ENCODE data around the gene ZNF639.

ZNF639 gene

DNA sequence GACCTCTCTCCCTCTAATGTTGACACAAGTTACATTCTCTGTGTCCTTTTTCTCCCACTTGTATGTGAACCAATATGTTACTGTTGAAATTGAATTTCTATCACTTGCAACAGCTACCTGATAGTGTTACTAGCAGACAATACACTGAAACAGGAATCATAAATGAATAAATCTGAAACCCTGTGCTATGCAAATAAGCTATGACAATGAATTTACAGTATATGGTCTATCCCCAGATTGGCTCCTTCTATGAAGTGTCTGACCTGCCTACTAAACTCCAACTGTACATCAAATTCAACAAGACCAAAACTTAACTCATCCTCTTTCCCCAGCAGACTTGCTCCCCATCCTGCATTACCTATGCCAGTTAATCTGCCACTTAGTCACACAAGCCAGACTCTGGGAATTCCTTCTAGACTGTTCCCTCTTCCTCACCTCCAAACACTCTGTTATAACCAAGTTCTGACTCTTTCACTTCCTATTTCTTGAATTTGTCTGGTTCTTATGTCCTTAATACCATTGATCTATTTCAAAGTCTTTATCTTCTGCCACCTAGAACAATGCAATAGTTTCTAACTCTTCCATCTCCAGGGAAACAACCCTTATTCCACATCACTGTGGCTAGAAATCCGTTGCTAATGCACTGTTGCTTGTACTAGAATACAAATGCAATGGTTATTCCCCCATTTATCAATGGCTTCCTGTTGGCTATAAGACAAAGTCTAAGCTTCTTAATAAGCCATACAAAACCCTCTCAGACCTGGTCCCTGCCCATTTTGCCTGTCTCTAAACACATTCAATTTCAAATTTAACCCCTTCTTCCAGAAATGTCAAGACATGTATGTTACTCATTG is 13.4 kb upstream of the ZNF639 start:
- FAIRE-seq = no peak
- no peak for DNase-seq (ENCODE audit: low spot score)

DNA sequence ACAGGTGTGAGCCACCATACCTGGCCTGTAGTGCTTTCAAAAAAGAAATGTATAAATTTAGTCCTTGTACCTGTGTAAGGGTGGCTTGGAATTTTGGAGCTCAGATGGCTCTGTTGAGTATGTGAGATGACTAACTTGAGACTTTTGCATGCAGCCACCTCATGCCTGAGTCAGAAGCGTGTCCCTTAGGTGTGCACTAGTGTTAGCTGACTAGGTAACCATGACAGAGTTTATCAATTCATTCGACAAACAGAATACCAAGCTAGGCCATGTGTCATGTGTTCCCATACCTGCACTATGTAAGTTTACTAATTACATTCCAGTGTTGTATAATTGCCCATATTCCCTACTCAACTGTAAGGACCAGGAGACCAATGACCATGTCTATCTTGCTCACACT is 4.0 kb upstream of the ZNF639 start:
- DNase-seq (ENCODE audit: low spot score) (no peak), FAIRE-seq (no peak)

DNA sequence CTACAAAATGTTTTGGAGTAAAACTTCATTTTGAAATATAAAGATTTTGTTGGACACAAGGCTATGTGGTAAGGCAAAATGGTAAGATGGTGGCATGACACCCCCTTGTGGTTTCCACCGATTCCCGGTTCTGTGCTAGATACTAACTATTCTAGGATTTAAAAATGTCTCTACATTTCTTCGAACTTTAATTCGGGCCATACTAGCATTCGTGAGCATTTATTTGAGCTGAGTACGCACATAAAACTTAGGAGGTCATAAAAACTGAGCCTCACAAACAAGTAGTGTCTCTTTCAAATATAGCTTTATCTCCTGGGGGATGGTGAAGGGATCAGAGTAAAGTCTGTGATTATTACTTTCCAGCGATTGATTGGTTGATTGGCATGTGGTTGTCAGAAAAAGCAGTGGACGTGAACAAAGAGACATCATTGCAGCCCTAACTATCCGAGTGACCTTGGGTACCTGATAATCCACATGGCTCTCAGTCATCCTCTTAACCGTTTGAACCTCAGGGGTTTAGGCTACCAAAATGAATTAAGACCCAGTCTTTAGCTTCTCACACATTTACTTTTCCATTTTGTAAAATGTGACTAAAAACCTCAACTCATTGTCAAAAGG is 1.1 kb upstream of the ZNF639 start:
- DNase-seq (ENCODE audit: low spot score) = peak; percentile 40
- FAIRE-seq = no peak

DNA sequence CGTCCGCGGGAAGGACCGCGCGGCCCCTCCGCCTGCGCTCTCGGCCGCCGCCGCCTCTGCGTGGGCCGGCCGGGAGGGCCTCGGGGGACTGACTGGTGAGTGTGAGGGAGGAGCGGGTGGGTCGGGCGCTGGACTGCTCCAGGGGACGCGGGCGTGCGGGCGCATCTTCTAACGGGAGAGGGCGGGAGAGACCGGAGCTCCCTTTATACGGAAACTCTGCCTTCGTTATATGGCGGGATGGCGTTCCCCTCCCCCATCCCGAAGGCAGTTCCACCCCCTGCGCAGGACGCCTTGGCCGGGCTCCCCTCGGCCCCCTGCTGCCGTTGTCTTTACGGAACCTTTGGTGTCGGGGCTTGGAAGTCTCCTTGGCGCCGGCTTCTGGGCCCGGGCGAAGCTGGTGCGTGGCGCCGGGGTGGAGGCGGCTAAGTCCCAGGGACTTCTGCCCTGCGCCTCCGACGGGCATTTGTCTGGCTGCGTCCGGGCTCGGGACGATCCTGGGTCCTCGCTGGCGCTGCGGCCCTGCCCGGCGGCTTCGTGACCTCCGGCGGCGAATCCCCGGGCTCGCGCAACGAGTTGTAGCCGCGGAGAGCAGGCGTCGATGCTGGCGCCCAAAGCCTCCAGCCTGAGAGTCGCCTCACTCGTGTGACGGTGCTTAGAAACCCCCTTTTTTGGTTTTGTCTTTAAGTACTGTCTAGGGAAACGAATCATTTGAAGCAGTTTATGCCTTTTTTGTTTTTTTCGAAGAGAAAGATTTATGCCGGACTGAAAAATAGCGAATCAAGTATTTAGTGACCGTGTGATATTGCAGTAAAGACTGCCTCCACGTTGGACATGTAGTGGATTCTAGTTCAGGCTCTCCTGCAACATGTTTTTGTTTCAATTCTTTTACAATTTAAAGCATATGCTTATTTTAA is 623 bp downstream of the ZNF639 start:
- FAIRE-seq (no peak), DNase-seq (ENCODE audit: low spot score) (peak; percentile 70)

DNA sequence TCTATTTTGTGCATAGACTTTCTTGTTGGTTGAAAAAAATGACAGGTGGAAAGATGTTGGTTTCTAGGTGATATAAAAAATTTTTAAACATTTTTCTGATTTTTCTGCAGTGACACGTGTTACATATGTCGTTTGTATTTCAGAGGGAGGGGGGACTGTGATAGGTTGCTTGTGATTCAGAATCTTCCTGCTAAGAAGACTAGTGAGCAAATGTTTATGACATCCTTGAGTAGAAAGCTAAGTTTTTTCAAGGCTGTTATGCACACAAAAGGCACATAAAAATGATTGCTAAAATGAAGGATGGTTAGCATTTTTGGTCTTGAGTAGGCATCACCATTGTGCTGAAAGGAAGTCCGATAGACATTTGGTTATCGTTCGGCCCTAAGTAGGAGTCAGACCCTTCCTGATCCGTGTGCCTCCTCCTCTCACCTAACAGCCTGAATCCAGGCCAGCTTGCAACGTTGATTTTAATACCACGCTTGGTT is 1.5 kb downstream of the ZNF639 start:
- DNase-seq (ENCODE audit: low spot score) = no peak
- no peak for FAIRE-seq

DNA sequence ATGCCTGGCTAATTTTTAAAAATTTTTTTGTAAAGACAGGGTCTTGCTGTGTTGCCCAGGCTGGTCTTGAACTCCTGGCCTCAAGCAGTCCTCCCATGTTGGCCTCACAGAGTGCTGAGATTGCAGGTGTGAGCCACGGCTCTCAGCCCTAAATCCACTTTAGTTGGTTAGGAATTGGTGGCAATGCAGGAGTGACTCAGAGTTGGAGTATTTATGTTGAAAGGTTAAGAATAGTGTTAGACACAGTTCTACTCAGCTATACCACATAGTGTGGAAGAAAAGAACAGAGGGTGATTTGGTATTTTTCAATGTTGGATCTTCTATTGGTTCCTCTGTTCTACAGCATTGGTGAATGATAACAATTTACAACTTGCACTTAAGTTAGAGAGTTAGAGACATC is 7.6 kb downstream of the ZNF639 start:
- FAIRE-seq (no peak), DNase-seq (ENCODE audit: low spot score) (no peak)

DNA sequence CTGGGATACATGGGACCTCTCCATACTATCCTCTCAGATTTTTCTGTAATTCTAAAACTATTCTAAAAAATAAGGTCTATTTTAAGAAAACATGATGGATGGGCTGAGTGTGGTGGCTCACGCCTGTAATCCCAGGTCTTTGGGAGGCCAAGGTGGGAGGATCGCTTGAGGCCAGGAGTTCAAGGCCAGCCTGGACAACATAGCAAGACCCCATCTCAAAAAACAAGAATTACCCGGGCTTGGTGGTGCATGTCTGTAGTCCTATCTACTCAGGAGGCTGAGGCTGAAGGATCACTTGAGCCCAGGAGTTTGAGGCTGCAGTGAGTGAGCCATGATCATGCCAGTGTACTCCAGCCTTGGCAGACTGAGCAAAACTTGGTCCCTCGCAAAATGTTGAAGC is 9.4 kb downstream of the ZNF639 start:
- DNase-seq (ENCODE audit: low spot score) = no peak
- FAIRE-seq = no peak

DNA sequence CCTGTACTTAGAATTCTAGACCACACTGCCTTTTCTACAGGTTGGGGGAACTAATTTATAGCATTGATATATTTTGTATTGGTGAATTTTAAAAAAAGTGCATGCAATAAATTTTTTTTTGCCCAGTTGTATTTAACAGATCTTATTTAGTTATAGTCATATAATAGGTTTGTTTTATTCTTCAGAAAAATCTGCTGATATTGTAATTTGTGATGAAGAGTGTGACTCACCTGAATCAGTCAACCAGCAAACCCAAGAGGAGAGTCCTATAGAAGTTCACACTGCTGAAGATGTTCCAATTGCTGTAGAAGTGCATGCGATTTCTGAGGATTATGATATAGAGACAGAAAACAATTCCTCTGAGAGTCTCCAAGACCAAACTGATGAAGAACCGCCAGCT is 10.3 kb downstream of the ZNF639 start:
- FAIRE-seq (no peak), DNase-seq (ENCODE audit: low spot score) (no peak)

DNA sequence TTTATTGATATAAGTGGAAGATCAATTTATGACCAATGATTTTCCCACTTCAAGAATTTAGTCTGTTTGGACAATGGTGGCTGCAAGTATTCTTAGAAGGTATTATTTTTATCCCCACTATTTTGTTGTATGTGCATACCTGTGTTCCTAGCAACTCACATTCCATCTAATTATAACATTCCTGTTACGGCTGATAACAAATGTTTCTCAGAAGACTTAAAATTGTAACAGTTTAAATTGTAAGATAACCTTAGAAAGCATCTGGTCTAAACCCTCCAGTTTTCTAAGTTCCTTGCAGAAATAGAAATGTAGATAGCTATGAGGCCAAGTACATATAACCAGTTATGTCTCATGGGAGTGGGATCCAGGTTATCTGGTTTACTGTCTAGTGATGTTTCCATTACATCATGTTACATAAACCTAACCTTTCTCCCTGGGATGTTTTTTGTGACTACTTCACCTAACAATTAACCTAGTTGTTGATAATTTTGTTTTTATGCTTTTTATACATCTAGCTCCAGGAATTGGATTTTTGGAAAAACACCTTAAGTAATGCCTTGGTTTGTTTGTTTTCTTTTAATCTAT is 13.6 kb downstream of the ZNF639 start:
- DNase-seq (ENCODE audit: low spot score) (no peak), FAIRE-seq (no peak)

DNA sequence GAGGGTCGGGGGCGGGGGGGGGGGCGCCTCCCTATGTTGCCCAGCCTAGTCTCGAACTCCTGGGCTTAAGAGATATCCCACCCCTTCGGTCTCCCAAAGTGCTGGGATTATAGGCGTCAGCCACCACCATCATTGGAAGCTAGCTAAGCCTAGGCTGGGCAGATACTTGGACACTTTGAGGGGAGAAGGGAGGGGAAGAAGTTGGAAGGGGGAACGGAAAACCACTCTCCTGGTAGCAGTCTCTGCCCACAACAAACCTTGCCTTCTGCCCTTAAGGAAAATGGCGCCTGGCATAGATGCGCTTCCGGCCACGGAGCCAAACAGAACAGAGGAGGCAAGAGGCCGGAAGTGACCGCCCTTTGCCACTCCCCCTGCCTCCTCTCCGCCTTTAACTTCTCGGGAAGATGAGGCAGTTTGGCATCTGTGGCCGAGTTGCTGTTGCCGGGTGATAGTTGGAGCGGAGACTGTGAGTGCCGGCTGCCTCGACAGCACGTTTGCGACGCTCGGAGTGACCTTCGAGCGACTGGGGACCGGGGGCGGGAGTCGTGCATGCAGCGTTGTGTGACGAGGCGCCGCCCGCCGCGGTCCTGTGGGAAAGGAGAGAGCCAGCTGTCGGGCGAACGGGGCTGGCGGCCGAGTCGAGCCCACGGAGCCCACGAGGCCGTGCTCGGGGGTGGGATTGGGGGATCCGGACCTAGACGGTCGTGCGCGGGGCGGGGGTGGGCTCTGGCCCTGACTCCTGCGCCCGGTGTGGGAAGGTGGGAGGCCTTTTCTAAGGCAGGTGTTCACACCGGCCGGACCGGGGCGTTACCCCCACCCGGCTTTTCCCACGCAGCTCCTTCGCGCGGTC is 24.7 kb downstream of the ZNF639 start, which contains the start of gene MFN1:
TSS of gene MFN1 (plus strand) at position 365 of the 850 bp plus-strand sequence. CDS start 1,143 bp downstream, outside the sequence.
- FAIRE-seq (peak; percentile 58), DNase-seq (ENCODE audit: low spot score) (peak; percentile 92)

DNA sequence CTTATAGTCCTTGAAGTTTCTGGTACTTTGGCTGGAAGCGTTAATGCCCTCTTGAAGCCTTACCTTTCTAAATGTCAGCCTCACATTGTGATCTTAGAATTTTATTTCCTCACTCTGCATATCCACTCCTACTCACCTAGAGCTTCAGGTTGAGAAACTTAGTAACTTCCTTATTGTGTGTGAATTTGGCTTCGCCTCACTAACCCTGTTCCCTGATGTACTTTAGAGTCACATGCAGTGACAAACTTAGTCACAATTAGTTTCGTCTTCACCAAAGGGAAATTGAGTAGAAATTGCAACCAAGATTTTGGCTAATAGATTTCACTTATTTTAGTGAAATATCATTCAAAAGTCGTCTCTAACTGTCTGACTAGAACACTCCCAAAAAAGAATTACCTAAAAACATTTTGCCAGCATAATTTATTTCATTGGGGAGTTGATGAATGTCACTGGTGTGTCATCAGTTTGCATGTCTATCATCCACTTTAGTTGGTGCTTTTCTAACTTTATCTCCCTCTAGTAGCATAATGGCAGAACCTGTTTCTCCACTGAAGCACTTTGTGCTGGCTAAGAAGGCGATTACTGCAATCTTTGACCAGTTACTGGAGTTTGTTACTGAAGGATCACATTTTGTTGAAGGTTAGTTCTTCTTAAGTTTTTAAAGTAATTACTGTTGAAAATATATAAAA is 25.6 kb downstream of the ZNF639 start:
- DNase-seq (ENCODE audit: low spot score) (no peak), FAIRE-seq (no peak)

DNA sequence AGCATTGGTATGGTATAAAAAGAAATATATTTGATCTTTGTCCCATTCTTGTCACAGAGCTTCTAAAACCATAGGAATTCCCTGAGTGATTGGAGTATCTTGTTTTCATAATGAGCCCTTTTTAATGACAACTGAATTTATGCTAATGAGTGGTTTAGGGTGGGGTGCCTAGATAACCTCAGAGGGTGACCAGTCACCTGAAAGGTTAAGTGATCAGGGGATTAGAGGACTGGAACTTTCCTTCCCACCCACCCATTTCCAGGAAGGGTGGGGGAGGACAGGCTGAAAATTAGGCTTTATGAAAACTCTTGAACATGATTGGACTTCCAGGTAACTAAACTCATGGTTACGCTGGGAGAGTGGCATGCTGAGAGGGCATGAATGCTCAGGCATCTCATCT is 33.2 kb downstream of the ZNF639 start:
- FAIRE-seq (no peak), DNase-seq (ENCODE audit: low spot score) (no peak)

DNA sequence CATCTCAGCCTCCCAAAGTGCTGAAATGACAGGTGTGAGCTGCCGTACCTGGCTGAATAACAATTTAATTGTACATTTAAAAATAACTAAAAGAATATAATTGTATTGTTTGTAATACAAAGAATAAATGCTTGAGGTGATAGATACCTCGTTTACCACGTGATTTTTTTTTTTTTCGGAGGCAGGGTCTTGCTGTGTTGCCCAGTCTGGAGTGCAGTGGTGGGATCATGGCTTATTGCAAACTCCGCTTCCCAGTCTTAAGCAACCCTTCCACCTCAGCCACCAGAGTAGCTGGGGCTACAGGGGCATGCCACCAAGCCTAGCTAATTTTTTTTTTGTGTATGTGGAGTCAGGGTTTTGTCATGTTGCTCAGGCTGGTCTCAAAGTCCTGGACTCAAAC is 40.5 kb downstream of the ZNF639 start:
- FAIRE-seq (no peak), DNase-seq (ENCODE audit: low spot score) (no peak)

DNA sequence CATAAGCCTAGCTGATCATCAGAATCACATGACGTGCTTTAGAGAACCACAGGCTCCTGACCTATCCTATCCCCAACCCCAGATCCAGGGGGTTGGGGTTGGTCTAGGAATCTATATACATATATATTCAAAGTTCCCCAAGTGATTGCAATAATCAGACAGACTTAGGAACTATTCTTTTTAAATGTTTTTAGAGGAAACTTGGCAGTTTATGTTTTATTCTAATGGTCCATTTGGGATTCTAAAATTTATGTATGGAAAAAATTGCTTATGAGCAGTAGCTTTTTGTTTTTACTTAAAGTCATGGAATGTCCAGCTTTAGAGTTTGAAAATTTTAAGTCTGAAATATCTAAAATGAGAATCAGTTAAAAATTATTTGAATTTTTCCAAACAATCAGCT is 46.8 kb downstream of the ZNF639 start:
- FAIRE-seq (no peak), DNase-seq (ENCODE audit: low spot score) (no peak)

DNA sequence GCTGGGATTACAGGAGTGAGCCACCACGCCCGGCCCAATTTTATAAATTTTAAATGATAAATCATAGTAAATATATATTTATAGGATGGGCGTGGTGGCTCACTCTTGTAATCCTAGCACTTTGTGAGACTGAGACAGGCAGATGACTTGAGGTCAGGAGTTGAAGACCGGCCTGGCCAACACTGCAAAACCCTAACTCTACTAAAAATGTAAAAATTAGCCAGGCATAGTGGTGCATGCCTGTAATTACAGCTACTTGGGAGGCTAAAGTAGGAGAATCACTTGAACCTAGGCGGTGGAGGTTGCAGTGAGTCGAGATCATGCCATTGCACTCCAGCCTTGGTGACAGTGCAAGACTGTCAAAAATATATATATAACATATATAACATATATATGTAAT is 51.1 kb downstream of the ZNF639 start:
- no peak for DNase-seq (ENCODE audit: low spot score)
- FAIRE-seq = no peak

DNA sequence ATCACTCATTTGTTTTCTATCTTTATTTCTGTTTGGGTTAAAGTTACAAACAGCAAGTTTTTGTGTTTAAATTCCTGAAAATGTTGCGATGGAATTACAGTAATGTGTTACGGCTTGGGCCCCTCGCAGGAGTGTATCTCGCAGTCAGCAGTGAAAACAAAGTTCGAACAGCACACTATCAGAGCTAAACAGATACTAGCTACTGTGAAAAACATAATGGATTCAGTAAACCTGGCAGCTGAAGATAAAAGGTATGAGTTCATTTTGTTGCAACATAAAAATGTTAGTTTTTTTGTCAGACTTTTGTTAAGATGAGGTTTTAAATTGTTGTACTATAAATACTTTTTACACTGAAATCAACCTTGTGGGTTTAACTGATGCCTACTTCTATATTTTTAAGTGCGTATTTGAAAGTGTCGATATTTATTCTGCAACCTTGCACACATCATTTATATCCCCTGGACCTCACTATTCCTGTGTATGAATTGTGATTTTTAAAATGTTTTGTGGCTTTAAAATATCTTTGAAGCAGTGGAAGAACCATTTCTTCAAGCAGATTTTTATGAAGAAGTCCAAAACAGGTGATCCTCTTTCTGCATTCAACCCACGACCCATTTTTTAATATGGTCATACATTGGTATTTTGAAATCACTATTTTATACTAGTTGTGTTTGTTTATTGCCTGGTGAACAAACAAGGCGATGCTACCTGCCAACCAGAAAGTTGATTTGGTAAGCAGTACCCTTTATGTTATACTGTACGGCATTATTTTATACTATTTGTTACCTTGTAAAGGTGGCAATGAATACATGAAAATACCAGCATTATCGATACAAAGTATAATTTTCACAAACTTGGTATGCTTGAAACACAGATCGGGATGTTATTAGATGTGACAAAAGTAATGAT is 52.5 kb downstream of the ZNF639 start:
- DNase-seq (ENCODE audit: low spot score) = no peak
- peak; percentile 9 for FAIRE-seq

DNA sequence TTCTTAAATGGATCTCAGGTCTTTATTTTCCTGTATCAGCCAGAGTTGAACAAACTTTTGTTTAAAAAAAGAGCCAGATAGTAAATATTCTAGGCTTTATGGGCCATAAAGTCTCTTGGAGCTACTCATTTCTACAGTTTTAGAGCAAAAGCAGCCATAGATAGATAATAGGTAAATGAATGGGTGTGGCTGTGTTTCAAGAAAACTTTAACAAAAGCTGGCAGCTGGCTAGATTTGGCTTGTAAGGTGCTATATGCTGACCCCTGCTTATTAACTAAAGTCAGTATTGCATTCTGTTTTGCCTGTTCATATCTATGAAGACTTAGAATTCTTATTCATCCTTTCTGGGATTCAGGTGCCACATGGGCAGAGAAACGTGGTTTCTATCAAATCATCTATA is 53.6 kb downstream of the ZNF639 start:
- FAIRE-seq (no peak), DNase-seq (ENCODE audit: low spot score) (no peak)
